HCT116 (cell line): ENCODE measurements around the gene RIOK2. TPM values are rescaled to one million over a fixed set of nuclear protein-coding genes. Genes with fewer than 3 reads are reported as not detected.

Source experiments
- ATAC-seq: fragments of 200-7000 bp; cut with Tn5 transposase; 2 replicates; pipeline ENCODE4 v1.9.1; 2020; ENCODE audit warnings: mild to moderate bottlenecking, moderate library complexity
- BruUV-seq: library from RNA; stranded (reverse); fragments of 400-500 nt; replicated peaks from 2 replicates; lab custom pipeline; 2021; lab: Mats Ljungman, UMichigan
- CTCF ChIA-PET: fragments of 300-600 bp; sonication (Branson Sonifier 250); formaldehyde crosslinking; loops from one replicate; lab custom pipeline; 2021; ENCODE audit warnings: antibody characterized with exemption; lab: Charles Lee
- POLR2A ChIA-PET: fragments of 300-600, 350-600 bp; sonication (Branson Sonifier 250); formaldehyde crosslinking; loops from one replicate; lab custom pipeline; 2021; ENCODE audit warnings: antibody characterized with exemption; lab: Charles Lee
- RAD21 ChIA-PET, 2 experiments: fragments of 300-600 bp; sonication (Branson Sonifier 250); formaldehyde crosslinking; loops; one replicate each; lab custom pipeline; 2023; ENCODE audit warnings: low total read pairs in 2 of 2; ENCODE audit not compliant: uncharacterized antibody in 2 of 2, unreplicated experiment in 2 of 2, low non-redundant PET in 1 of 2; lab: Charles Lee
- DNase-seq: peaks from one replicate; pipeline ENCODE4 v3.0.0-alpha.2; 2010; ENCODE audit warnings: low read depth, low spot score
- H2AFZ ChIP-seq: fragments of 200-600 bp; shearing (Covaris generic), sonication (generic); 2 replicates; pipeline ENCODE4 v1.6.1; 2017; ENCODE audit warnings: low read depth, mixed run types, mixed read lengths, antibody characterized with exemption, low read length; ENCODE audit not compliant: poor library complexity, severe bottlenecking
- H3K27ac ChIP-seq: 2 replicates; pipeline ENCODE4 v1.5.1; 2012; ENCODE audit warnings: low read depth, low read length
- H3K27me3 ChIP-seq: fragments of 200-600 bp; sonication (generic); 2 replicates; pipeline ENCODE4 v1.6.1; 2016; ENCODE audit warnings: mixed run types, low read length, mixed read lengths; ENCODE audit not compliant: insufficient read depth
- H3K36me3 ChIP-seq, 2 experiments: fragments of 200-500 bp in 1 of 2; fragments of 200-600 bp in 1 of 2; sonication (Bioruptor generic) in 1 of 2; sonication (generic) in 1 of 2; 2 replicates each; pipeline versions ENCODE4 v1.5.1 to v1.6.1; 2014 to 2016; ENCODE audit warnings: low read length in 2 of 2, inconsistent platforms in 1 of 2, mixed read lengths in 1 of 2, mixed run types in 1 of 2; ENCODE audit not compliant: insufficient read depth in 2 of 2, control insufficient read depth in 1 of 2
- H3K4me1 ChIP-seq, 2 experiments: fragments of 200-600 bp in 1 of 2; sonication (generic) in 1 of 2; 2 replicates each; pipeline versions ENCODE4 v1.5.1 to v1.6.1; 2012 to 2017; ENCODE audit warnings: low read length in 2 of 2, inconsistent platforms in 1 of 2, mild to moderate bottlenecking in 1 of 2, mixed read lengths in 1 of 2, mixed run types in 1 of 2, moderate library complexity in 1 of 2; ENCODE audit not compliant: insufficient read depth in 2 of 2, control insufficient read depth in 1 of 2
- H3K4me2 ChIP-seq: fragments of 200-600 bp; sonication (generic); 2 replicates; pipeline ENCODE4 v1.6.1; 2017; ENCODE audit warnings: mixed run types, low read length, mixed read lengths
- H3K4me3 ChIP-seq, 2 experiments: fragments of 200-600 bp in 1 of 2; sonication (generic) in 1 of 2; replicated peaks in 1 of 2; 2 replicates each; pipeline ENCODE4 v1.5.1; 2011 to 2016; ENCODE audit warnings: low read length in 2 of 2, control low read depth in 1 of 2, low read depth in 1 of 2, mild to moderate bottlenecking in 1 of 2, mixed read lengths in 1 of 2, mixed run types in 1 of 2
- H3K79me2 ChIP-seq: fragments of 200-600 bp; sonication (generic); 2 replicates; pipeline ENCODE4 v1.6.1; 2017; ENCODE audit warnings: mild to moderate bottlenecking, mixed run types, low read length, moderate library complexity, mixed read lengths; ENCODE audit not compliant: insufficient read depth
- H3K9ac ChIP-seq: fragments of 200-600 bp; sonication (generic); 2 replicates; pipeline ENCODE4 v1.6.1; 2016; ENCODE audit warnings: low read length, mixed read lengths
- H3K9me2 ChIP-seq: fragments of 200-600 bp; sonication (generic), shearing (Covaris generic); 2 replicates; pipeline ENCODE4 v1.6.1; 2017; ENCODE audit warnings: mixed run types, mild to moderate bottlenecking, moderate library complexity; ENCODE audit not compliant: insufficient read depth
- H3K9me3 ChIP-seq, 2 experiments: fragments of 200-500 bp in 1 of 2; fragments of 200-600 bp in 1 of 2; sonication (Bioruptor generic) in 1 of 2; sonication (generic) in 1 of 2; 2 replicates each; pipeline ENCODE4 v1.6.1; 2014 to 2017; ENCODE audit warnings: low read length in 2 of 2, mixed read lengths in 2 of 2, inconsistent platforms in 1 of 2, low read depth in 1 of 2, mild to moderate bottlenecking in 1 of 2, mixed run types in 1 of 2, moderate library complexity in 1 of 2; ENCODE audit not compliant: control insufficient read depth in 1 of 2, insufficient read depth in 1 of 2
- H4K20me1 ChIP-seq: fragments of 200-600 bp; sonication (generic), shearing (Covaris generic); 2 replicates; pipeline ENCODE4 v1.6.1; 2017; ENCODE audit warnings: mixed run types, mild to moderate bottlenecking, moderate library complexity; ENCODE audit not compliant: insufficient read depth
- EGR1 ChIP-seq: IDR thresholded peaks from 2 replicates; pipeline ENCODE4 v1.6.1; 2012; ENCODE audit warnings: low read depth
- ELF1 ChIP-seq: IDR thresholded peaks from 2 replicates; pipeline ENCODE4 v1.6.1; 2012; ENCODE audit warnings: low read depth, borderline replicate concordance
- EZH2 ChIP-seq: fragments of 200-600 bp; sonication (generic); IDR thresholded peaks from 2 replicates; pipeline ENCODE4 v1.6.1; 2017; ENCODE audit warnings: antibody characterized with exemption, mixed run types
- EZH2phosphoT487 ChIP-seq: fragments of 200-600 bp; IDR thresholded peaks from 2 replicates; pipeline ENCODE4 v1.6.1; 2018; ENCODE audit warnings: antibody characterized with exemption, borderline replicate concordance
- POLR2A ChIP-seq: IDR thresholded peaks from 2 replicates; pipeline ENCODE4 v1.7.0; 2011; ENCODE audit warnings: borderline replicate concordance; ENCODE audit not compliant: insufficient read depth, insufficient read length; ENCODE audit errors: extremely low read depth
- RAD21 ChIP-seq: IDR thresholded peaks from 2 replicates; pipeline ENCODE4 v1.6.1; 2012; ENCODE audit warnings: low read depth, mild to moderate bottlenecking
- SP1 ChIP-seq: IDR thresholded peaks from 2 replicates; pipeline ENCODE4 v1.6.1; 2012; ENCODE audit warnings: low read depth
- YY1 ChIP-seq: IDR thresholded peaks from 2 replicates; pipeline ENCODE4 v1.6.1; 2011; ENCODE audit warnings: low read length, low read depth, moderate library complexity, mild to moderate bottlenecking; ENCODE audit not compliant: insufficient replicate concordance; ENCODE audit errors: extremely low read depth
- ZBTB33 ChIP-seq: IDR thresholded peaks from 2 replicates; pipeline ENCODE4 v1.6.1; 2011; ENCODE audit warnings: mild to moderate bottlenecking, low read length, moderate library complexity; ENCODE audit not compliant: insufficient replicate concordance; ENCODE audit errors: extremely low read depth
- intact Hi-C: fragments of 100-400 bp; cut with micrococcal nuclease; formaldehyde crosslinking; loops from 2 replicates; pipeline ENCODE4 v1.10.0; 2022
- total RNA-seq: library from RNA; stranded (reverse); gene quantifications from one replicate; pipeline ENCODE4 v1.2.1, GENCODE V29; 2021; ENCODE audit not compliant: unreplicated experiment

Gene RIOK2
- total RNA-seq, 1 experiment from 2014 or later: 27.1 TPM

GRCh38 chr5:97229688-97230285, 46.7 kb upstream of the RIOK2 start:
- intact Hi-C loops: loop anchor here (2.0 kb wide), 1 partner anchor 305 kb away; no protein-coding TSS in a partner anchor
- TF ChIP-seq POLR2A (no peak), EGR1 (no peak), ELF1 (no peak), RAD21 (no peak), SP1 (no peak), EZH2phosphoT487 (no peak), EZH2 (no peak), YY1 (no peak), ZBTB33 (no peak)
- ChIA-PET RAD21 (no interaction called here), CTCF (interaction anchor here (1.0 kb wide), 1 partner anchor 304 kb away, joined by 3 read pairs; no protein-coding TSS in a partner anchor), POLR2A (no interaction called here)
- no peaks in the 10 kb centered on the region for H3K9me2 ChIP-seq
- H4K20me1 ChIP-seq: no peaks in the 10 kb centered on the region
- ATAC-seq (no peak), DNase-seq (no peak)
- no peak overlapping the region for H3K9ac ChIP-seq
- no peaks in the 10 kb centered on the region for H3K4me1 ChIP-seq
- BruUV-seq: no TSS peak
- H3K9me3 ChIP-seq: no peaks in the 10 kb centered on the region
- no peak overlapping the region for H3K27ac ChIP-seq
- no peak overlapping the region for H2AFZ ChIP-seq
- no peaks in the 10 kb centered on the region for H3K79me2 ChIP-seq
- no peaks in the 10 kb centered on the region for H3K27me3 ChIP-seq
- no peaks in the 10 kb centered on the region for H3K36me3 ChIP-seq
- no peak overlapping the region for H3K4me2 ChIP-seq
- no peak overlapping the region for H3K4me3 ChIP-seq
